K562 (cell line): ENCODE results near the gene GLIPR1. TPM values are rescaled to one million over a fixed set of nuclear protein-coding genes. Genes with fewer than 3 reads are reported as not detected.

Source experiments
- CREBBP ChIP-seq: IDR thresholded peaks from one replicate; pipeline ENCODE4 v1.6.1; 2012; ENCODE audit warnings: low read depth, mild to moderate bottlenecking, control low read depth, inconsistent platforms, low read length
- DACH1 ChIP-seq: fragments of 450-650 bp; IDR thresholded peaks from 2 replicates; pipeline ENCODE4 v1.6.1; 2018; ENCODE audit not compliant: partially characterized antibody
- E2F6 ChIP-seq, 2 experiments: IDR thresholded peaks; 2 replicates each; pipeline ENCODE4 v1.6.1; 2011; ENCODE audit warnings: borderline replicate concordance in 1 of 2, control low read depth in 1 of 2, low read depth in 1 of 2, low read length in 1 of 2, mild to moderate bottlenecking in 1 of 2, mixed read lengths in 1 of 2, moderate library complexity in 1 of 2; ENCODE audit not compliant: insufficient read depth in 1 of 2, insufficient read length in 1 of 2, poor library complexity in 1 of 2, severe bottlenecking in 1 of 2; ENCODE audit errors: extremely low read depth in 1 of 2
- ETS1 ChIP-seq: conservative IDR thresholded peaks from 2 replicates; pipeline ENCODE4 v1.6.1; 2011; ENCODE audit warnings: low read depth, mild to moderate bottlenecking, low read length; ENCODE audit not compliant: control insufficient read depth
- HDAC8 ChIP-seq: fragments of 450-650 bp; IDR thresholded peaks from 2 replicates; pipeline ENCODE4 v1.6.1; 2016; ENCODE audit warnings: mild to moderate bottlenecking, missing genetic modification characterization, moderate library complexity, missing compliant biosample characterization
- HNRNPL ChIP-seq: fragments of 200-400 bp; formaldehyde crosslinking; IDR thresholded peaks from 2 replicates; pipeline ENCODE4 v1.6.1; 2017; ENCODE audit warnings: low read depth, mild to moderate bottlenecking, low read length
- MAX ChIP-seq: sonication (generic); formaldehyde crosslinking; IDR thresholded peaks from 2 replicates; pipeline ENCODE4 v1.9.0; 2022; ENCODE audit warnings: mild to moderate bottlenecking, missing genetic modification reagents
- NFATC3 ChIP-seq: fragments of 450-650 bp; IDR thresholded peaks from 2 replicates; pipeline ENCODE4 v1.6.1; 2017; ENCODE audit warnings: mild to moderate bottlenecking
- RBM15 ChIP-seq: fragments of 200-400 bp; formaldehyde crosslinking; IDR thresholded peaks from 2 replicates; pipeline ENCODE4 v1.6.1; 2018; ENCODE audit warnings: mild to moderate bottlenecking, low read length, moderate library complexity; ENCODE audit not compliant: insufficient read depth
- RBM34 ChIP-seq: fragments of 200-400 bp; formaldehyde crosslinking; IDR thresholded peaks from 2 replicates; pipeline ENCODE4 v1.6.1; 2018; ENCODE audit warnings: low read length, borderline replicate concordance; ENCODE audit not compliant: insufficient read depth
- SIRT6 ChIP-seq: IDR thresholded peaks from one replicate; pipeline ENCODE4 v1.6.1; 2012; ENCODE audit warnings: low read depth, mild to moderate bottlenecking, control low read depth, inconsistent platforms, low read length, moderate library complexity
- SREBF1 ChIP-seq: fragments of 150-350 bp; IDR thresholded peaks from 2 replicates; pipeline ENCODE4 v1.6.1; 2014; ENCODE audit warnings: antibody characterized with exemption, low read depth, low read length, borderline replicate concordance
- STAT6 ChIP-seq: sonication (generic); formaldehyde crosslinking; IDR thresholded peaks from 2 replicates; pipeline ENCODE4 v1.8.1; 2023; ENCODE audit warnings: mild to moderate bottlenecking, missing genetic modification reagents
- THRAP3 ChIP-seq: fragments of 450-650 bp; IDR thresholded peaks from 2 replicates; pipeline ENCODE4 v1.6.1; 2016; ENCODE audit warnings: mild to moderate bottlenecking, inconsistent platforms, borderline replicate concordance
- ZNF263 ChIP-seq: sonication (generic); formaldehyde crosslinking; IDR thresholded peaks from 2 replicates; pipeline ENCODE4 v1.8.0; 2022; ENCODE audit warnings: mild to moderate bottlenecking, missing genetic modification reagents, borderline replicate concordance
- ZNF436 ChIP-seq: fragments of 250-450, 450-650 bp; sonication (Bioruptor Pico); formaldehyde crosslinking; IDR thresholded peaks from 2 replicates; pipeline ENCODE4 v1.7.0; 2020; ENCODE audit warnings: mild to moderate bottlenecking
- ZNF444 ChIP-seq: fragments of 250-450 bp; sonication (Bioruptor Pico); IDR thresholded peaks from 2 replicates; pipeline ENCODE4 v1.4.0; 2020; ENCODE audit warnings: mild to moderate bottlenecking, moderate library complexity
- ZNF561 ChIP-seq: fragments of 450-650 bp; formaldehyde crosslinking; conservative IDR thresholded peaks from 2 replicates; pipeline ENCODE4 v1.4.0; 2020; ENCODE audit warnings: mild to moderate bottlenecking, moderate library complexity
- ZNF589 ChIP-seq: fragments of 200-800 bp; sonication (Bioruptor generic); IDR thresholded peaks from 2 replicates; pipeline ENCODE4 v1.6.1; 2016; ENCODE audit warnings: low read depth, missing genetic modification characterization, missing compliant biosample characterization
- polyA plus RNA-seq, 8 experiments: library from polyadenylated mRNA; depleted of rRNA in 4 of 8; stranded (reverse) in 5 of 8; unstranded in 3 of 8; fragments of >200 nt; fragmentation: Nextera tagmentation in 2 of 8; fragmentation: Illumina TruSeq in 1 of 8; extraction: Ambion mirVana in 2 of 8; extraction: Trizol in 1 of 8; gene quantifications; 2 replicates each; pipeline versions ENCODE4 v1.2.1 to v1.2.3, GENCODE V29; 2011 to 2014; ENCODE audit warnings: inconsistent platforms in 1 of 8, missing spikeins in 1 of 8
- total RNA-seq, 7 experiments: library from RNA; depleted of rRNA in 6 of 7; stranded (reverse); fragments of >200 nt in 6 of 7; fragmentation: Illumina TruSeq in 2 of 7; extraction: Trizol in 2 of 7; gene quantifications; 2 replicates each; pipeline versions ENCODE4 v1.2.1 to v1.2.3, GENCODE V29; 2011 to 2021; ENCODE audit warnings: low replicate concordance in 1 of 7

GLIPR1 gene
- total and polyA plus RNA-seq, 9 of the 15 experiments (the other 6 are each of a cell fraction or from before 2014, with no cell fraction given), result 0.26 to 2.1 (median 1.2) TPM

GRCh38 chr12:75511116-75512048, 30.8 kb downstream of the GLIPR1 start, which contains the start of gene KRR1 (continued):
- TF ChIP-seq ZNF589 (CRISPR knock-in tag), result no peak
- TF ChIP-seq STAT6 (CRISPR knock-in tag), result 0 out of 2 replicates have a peak, but pooled peaks have one; percentile 27
- peak; percentile 76; the same call in 1 of the 2 replicates for TF ChIP-seq THRAP3
- TF ChIP-seq SREBF1, result no peak
- no peak for TF ChIP-seq ZNF561
- TF ChIP-seq RBM15, result no peak
- no peak for TF ChIP-seq CREBBP
- TF ChIP-seq RBM34, result no peak
- no peak for TF ChIP-seq ZNF444 (CRISPR knock-in tag)
- no peak for TF ChIP-seq HNRNPL
- TF ChIP-seq E2F6 (IDR thresholded peaks at IDR 0.05; ENCODE audit: borderline replicate concordance in 1 of 2, extremely low read depth in 1 of 2, insufficient read depth in 1 of 2, insufficient read length in 1 of 2, low read depth in 1 of 2, low read length in 1 of 2, poor library complexity in 1 of 2, severe bottlenecking in 1 of 2), result peak; percentile 95 to 98
- no peak for TF ChIP-seq ZNF436
- TF ChIP-seq ZNF263 (CRISPR knock-in tag), result no peak; the same call in 1 of the 2 replicates
- TF ChIP-seq ETS1, result peak; percentile 71
- peak; percentile 59; the same call in 1 of the 2 replicates for TF ChIP-seq MAX (CRISPR knock-in tag)
- no peak for TF ChIP-seq SIRT6
- 0 out of 2 replicates have a peak, but pooled peaks have one; percentile 40 for TF ChIP-seq NFATC3
- no peak for TF ChIP-seq DACH1
- no peak for TF ChIP-seq HDAC8 (tag)
